ENCODE measurements around the gene PNPLA6. TPM values are rescaled to one million over a fixed set of nuclear protein-coding genes. Genes with fewer than 3 reads are reported as not detected.
"Not testable (repeated sequence)": the region's sequence is repeated elsewhere in the genome, so short reads cannot be mapped to it uniquely, and the experiment has no call there.

Gene PNPLA6
- total RNA-seq, 1 experiment from 2014 or later, result 121 TPM

- Histone ChIP-seq H3K4me3 (no peak overlapping the region), H3K4me1 (replicated peaks; ENCODE audit: insufficient read depth) (0 out of 2 replicates have a peak, but pooled peaks cover 8% of the 10 kb centered on the region), H3K9me2 (ENCODE audit: insufficient read depth) (no peaks in the 10 kb centered on the region), H3K36me3 (ENCODE audit: low read depth) (no peaks in the 10 kb centered on the region), H3K9me3 (ENCODE audit: insufficient read depth, low read depth) (no peaks in the 10 kb centered on the region), H3F3A (ENCODE audit: insufficient read depth, low read depth) (peaks cover 27% of the 10 kb centered on the region), H3K4me2 (peak overlapping the region; percentile 7; the same call in 1 of the 2 replicates), H2AFZ (no peak overlapping the region), H3K27ac (no peak overlapping the region), H3K27me3 (ENCODE audit: insufficient read depth, low read depth) (peaks cover 25% of the 10 kb centered on the region; the same call in 1 of the 2 replicates), H3K79me2 (ENCODE audit: low read depth) (no peaks in the 10 kb centered on the region), H4K20me1 (ENCODE audit: insufficient read depth) (no peaks in the 10 kb centered on the region)
- no TSS peak for BruUV-seq (replicated peaks)
- TF ChIP-seq CTCF (conservative IDR thresholded peaks at IDR 0.05), result no peak
- no peak for TF ChIP-seq EZH2 (IDR thresholded peaks at IDR 0.05; ENCODE audit: low read depth)
- DNase-seq, result peak; percentile 38 to 69
- intact Hi-C loops (cut with micrococcal nuclease; ENCODE audit: unreplicated experiment), result no loop called here
- POLR2A ChIA-PET (ENCODE audit: unreplicated experiment), result no interaction called here
- CTCF ChIA-PET, result no interaction called here
Observed at GRCh38 chr19:7575434-7576040, 40.0 kb downstream of the PNPLA6 start.

- H4K20me1 ChIP-seq (ENCODE audit: insufficient read depth); H3K4me3 ChIP-seq; DNase-seq; CTCF ChIA-PET; H3K4me1 ChIP-seq (replicated peaks; ENCODE audit: insufficient read depth); H3K79me2 ChIP-seq (ENCODE audit: low read depth); intact Hi-C loops (cut with micrococcal nuclease; ENCODE audit: unreplicated experiment); H3K9me2 ChIP-seq (ENCODE audit: insufficient read depth); H3K9me3 ChIP-seq (ENCODE audit: insufficient read depth, low read depth); H2AFZ ChIP-seq; H3K36me3 ChIP-seq (ENCODE audit: low read depth); H3K4me2 ChIP-seq; BruUV-seq (replicated peaks); H3K27ac ChIP-seq; POLR2A ChIA-PET (ENCODE audit: unreplicated experiment): not testable (repeated sequence)
- peaks cover 24% of the 10 kb centered on the region for H3F3A ChIP-seq (ENCODE audit: insufficient read depth, low read depth)
- H3K27me3 ChIP-seq (ENCODE audit: insufficient read depth, low read depth), result peaks cover 26% of the 10 kb centered on the region; the same call in 1 of the 2 replicates
Observed at GRCh38 chr19:7577422-7577821, 41.9 kb downstream of the PNPLA6 start.

GRCh38 chr19:7578127-7578526 is 42.6 kb downstream of the PNPLA6 start:
- Histone ChIP-seq H3K27me3 (ENCODE audit: insufficient read depth, low read depth) (peaks cover 26% of the 10 kb centered on the region; the same call in 1 of the 2 replicates), H3K27ac (no peak overlapping the region), H3F3A (ENCODE audit: insufficient read depth, low read depth) (peaks cover 18% of the 10 kb centered on the region), H4K20me1 (ENCODE audit: insufficient read depth) (no peaks in the 10 kb centered on the region), H2AFZ (no peak overlapping the region), H3K36me3 (ENCODE audit: low read depth) (no peaks in the 10 kb centered on the region), H3K4me2 (no peak overlapping the region), H3K4me3 (no peak overlapping the region), H3K4me1 (replicated peaks; ENCODE audit: insufficient read depth) (peaks cover 8% of the 10 kb centered on the region; the same call in 1 of the 2 replicates), H3K9me3 (ENCODE audit: insufficient read depth, low read depth) (no peaks in the 10 kb centered on the region), H3K79me2 (ENCODE audit: low read depth) (no peaks in the 10 kb centered on the region), H3K9me2 (ENCODE audit: insufficient read depth) (no peaks in the 10 kb centered on the region)
- intact Hi-C loops (cut with micrococcal nuclease; ENCODE audit: unreplicated experiment), result no loop called here
- TF ChIP-seq EZH2 (IDR thresholded peaks at IDR 0.05; ENCODE audit: low read depth) (no peak), CTCF (conservative IDR thresholded peaks at IDR 0.05) (no peak)
- no peak for DNase-seq
- no TSS peak for BruUV-seq (replicated peaks)
- ChIA-PET POLR2A (ENCODE audit: unreplicated experiment) (no interaction called here), CTCF (no interaction called here)

- Histone ChIP-seq H4K20me1 (ENCODE audit: insufficient read depth) (no peaks in the 10 kb centered on the region), H3K4me3 (no peak overlapping the region), H3K9me3 (ENCODE audit: insufficient read depth, low read depth) (no peaks in the 10 kb centered on the region), H3K79me2 (ENCODE audit: low read depth) (no peaks in the 10 kb centered on the region), H3K27ac (no peak overlapping the region), H3K4me1 (replicated peaks; ENCODE audit: insufficient read depth) (peaks cover 8% of the 10 kb centered on the region; the same call in 1 of the 2 replicates), H2AFZ (no peak overlapping the region), H3K27me3 (ENCODE audit: insufficient read depth, low read depth) (peaks cover 30% of the 10 kb centered on the region; the same call in 1 of the 2 replicates), H3K4me2 (no peak overlapping the region), H3K36me3 (ENCODE audit: low read depth) (no peaks in the 10 kb centered on the region), H3F3A (ENCODE audit: insufficient read depth, low read depth) (peaks cover 8% of the 10 kb centered on the region; the same call in 1 of the 2 replicates), H3K9me2 (ENCODE audit: insufficient read depth) (no peaks in the 10 kb centered on the region)
- TF ChIP-seq CTCF (conservative IDR thresholded peaks at IDR 0.05), result no peak
- TF ChIP-seq EZH2 (IDR thresholded peaks at IDR 0.05; ENCODE audit: low read depth), result no peak
- intact Hi-C loops (cut with micrococcal nuclease; ENCODE audit: unreplicated experiment), result no loop called here
- POLR2A ChIA-PET (ENCODE audit: unreplicated experiment), result interaction anchor here (0.6 kb wide), 1 partner anchor 98 kb away, joined by 3 read pairs; no protein-coding TSS in a partner anchor
- no peak for DNase-seq
- CTCF ChIA-PET, result no interaction called here
- BruUV-seq (replicated peaks), result no TSS peak
Observed at GRCh38 chr19:7579182-7579581, 43.7 kb downstream of the PNPLA6 start.

Measured in PC-9 (cell line).